ENCODE measurements around the gene BRSK1. TPM values are rescaled to one million over a fixed set of nuclear protein-coding genes. Genes with fewer than 3 reads are reported as not detected.
A peak's percentile ranks its signal among the peaks of the same experiment; 100 is the strongest.

Gene BRSK1
- total RNA-seq = 1 to 10 TPM; 6.7 to 8.4 TPM

DNA sequence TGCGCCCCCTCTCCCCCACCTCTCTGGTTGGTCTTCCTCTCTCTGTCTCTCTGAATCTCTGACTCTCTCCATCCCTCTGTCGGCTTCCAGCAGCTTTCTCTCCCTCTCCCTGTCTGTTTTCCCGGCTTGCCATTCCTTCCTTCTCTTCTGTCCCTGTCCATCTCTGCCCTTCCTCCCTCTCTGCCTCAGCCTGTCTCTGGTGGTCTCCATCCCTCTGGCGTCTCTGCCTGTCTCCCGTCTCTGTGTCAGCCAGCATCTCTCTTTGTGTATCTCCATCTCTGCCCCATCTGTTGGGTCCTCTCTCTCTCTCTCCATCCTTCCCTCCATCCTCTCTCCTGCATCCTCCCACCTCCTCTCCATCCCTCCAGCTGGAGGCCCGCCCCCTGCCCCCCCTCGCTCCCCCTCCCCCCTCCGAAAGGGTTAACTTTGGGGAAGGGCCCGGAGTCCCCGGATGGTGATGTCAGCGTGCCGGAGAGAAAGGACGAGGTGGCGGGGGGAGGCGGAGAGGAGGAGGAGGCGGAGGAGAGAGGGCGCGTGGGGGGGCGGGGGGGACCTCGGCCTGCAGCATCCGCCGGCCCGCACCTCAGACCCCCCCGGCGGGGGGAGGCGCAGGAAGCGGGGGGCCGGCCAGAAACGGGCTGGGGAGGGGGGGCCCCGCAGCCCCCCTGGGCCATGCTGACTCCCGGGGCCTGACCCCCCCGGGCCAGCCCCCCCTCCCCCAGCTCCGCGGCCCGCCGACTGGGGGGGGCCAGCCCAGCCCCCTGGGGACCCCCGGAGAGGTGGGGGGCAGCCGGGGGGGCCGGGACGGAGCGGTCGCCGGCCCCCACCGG lies at the start of gene BRSK1:
Gene BRSK1, plus strand, starts transcription at position 450 of the 830 bp plus-strand sequence. CDS start 446 bp downstream, outside the sequence.
- H3K27ac Mint-ChIP-seq = peak within 1 kb of the TSS; percentile 75 to 92

DNA sequence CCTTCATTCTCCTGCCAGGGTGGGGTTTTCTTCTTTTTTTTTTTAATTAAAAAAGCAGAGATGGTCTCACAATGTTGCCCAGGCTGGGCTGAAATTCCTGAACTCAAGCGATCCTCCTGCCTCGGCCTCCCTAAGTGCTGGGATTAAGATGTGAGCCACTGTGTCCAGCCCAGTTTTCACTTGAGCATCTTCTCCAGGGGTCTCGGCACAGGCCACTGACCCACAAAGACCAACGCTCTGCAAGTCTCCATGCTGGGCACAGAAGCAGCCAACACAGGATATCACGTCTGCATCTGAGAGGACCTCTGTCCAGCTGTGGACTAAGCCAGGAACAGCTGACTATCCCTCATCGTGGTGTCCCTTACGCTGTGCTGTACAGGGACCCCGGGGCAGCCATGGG lies 45.8 kb upstream of the BRSK1 start:
- no peak overlapping the region for H3K27ac Mint-ChIP-seq
- H3K9me3 Mint-ChIP-seq = no peaks in the 10 kb centered on the region
- DNase-seq (ENCODE audit: low spot score in 2 of 2) (no peak), ATAC-seq (no peak)
- peaks cover 24% of the 10 kb centered on the region in 2 donors for H3K36me3 Mint-ChIP-seq

More for the DNA sequence above, at the start of gene BRSK1:
- Mint-ChIP-seq H3K9me3 (no peaks in the 10 kb centered on the region), H3K36me3 (peaks cover 5 to 6% of the 10 kb centered on the region in 2 donors)
- peak in 1 of 2 donors; percentile 40 for DNase-seq (ENCODE audit: low spot score in 2 of 2)
- no peak for ATAC-seq

DNA sequence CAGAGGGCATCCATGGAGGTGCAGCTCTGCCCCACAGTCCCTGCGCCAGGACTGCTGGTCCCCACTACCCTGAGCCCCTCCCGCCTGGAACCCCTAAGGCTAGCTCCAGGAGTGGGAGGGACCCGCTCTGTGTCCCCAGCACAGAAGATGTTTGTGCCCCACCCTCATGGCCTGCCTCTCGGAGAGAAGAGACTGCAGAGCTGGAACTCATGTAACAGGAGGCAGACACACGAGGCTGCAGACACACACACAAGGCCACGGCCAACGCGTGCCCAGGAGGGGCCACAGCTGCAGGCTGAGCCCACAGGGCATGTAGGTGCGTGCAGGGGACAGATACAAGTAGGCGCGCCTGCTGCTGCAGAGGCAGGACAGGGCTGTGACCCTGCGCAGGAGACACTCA lies 44.8 kb upstream of the BRSK1 start:
- no peak for DNase-seq (ENCODE audit: low spot score in 2 of 2)
- Mint-ChIP-seq H3K36me3 (peaks cover 24 to 25% of the 10 kb centered on the region in 2 donors), H3K27ac (no peak overlapping the region), H3K9me3 (no peaks in the 10 kb centered on the region)
- no peak for ATAC-seq

DNA sequence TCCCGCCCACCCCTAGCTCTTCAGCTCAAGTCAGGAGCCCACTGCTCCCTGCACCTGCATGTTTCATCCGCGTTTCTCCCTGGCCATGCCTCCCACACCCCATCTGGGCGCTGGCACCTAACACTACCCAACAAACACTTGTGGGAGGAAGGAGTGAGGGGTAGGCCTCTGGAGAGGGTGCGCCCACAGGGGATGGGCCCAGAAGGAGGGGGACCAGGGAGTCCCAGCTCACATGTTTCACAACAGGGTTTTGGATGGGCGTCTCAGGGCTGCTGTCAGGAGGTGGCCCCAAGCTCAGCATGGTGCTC lies 43.1 kb upstream of the BRSK1 start:
- DNase-seq (ENCODE audit: low spot score in 2 of 2) (no peak), ATAC-seq (no peak)
- Mint-ChIP-seq H3K27ac (no peak overlapping the region), H3K9me3 (no peaks in the 10 kb centered on the region), H3K36me3 (peaks cover 15 to 25% of the 10 kb centered on the region in 2 donors)

DNA sequence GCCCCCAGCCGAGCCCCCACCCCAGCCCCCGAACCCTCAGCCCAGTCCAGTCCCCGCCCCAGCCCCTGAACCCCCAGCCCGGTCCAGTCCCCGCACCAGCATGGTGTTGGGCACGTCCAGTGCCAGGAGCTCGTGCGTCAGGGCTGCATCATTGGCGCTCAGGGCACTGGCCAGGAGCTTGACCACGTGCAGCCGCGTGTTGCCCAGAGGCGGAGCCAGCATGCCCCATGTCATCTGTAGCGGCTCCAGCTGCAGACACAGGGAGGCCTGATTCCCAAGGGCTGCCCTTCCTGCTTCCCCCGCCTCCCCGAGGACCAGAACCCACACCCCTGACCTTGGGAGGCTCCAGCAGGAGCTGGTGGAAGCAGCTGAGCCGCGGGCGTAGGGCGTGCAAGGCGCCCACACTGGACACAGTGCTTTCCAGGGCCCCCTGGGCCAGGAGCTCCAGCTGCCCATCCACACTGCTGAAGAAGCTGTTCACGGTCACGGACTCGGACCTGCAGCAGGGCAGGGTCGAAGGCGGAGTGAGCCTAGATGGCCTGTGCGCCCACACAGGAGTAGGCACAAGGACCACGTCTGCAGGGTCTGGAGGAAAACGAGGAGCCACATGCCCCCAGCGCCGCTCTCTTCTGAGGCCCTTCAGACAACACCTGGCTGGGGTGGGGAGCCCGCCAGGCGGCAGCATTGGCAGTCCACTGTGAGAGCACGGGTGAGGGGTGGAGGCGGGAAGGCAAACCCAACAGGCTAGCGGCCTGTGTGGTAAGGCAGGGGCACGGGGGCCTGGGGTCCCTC lies 42.5 kb upstream of the BRSK1 start:
- H3K27ac Mint-ChIP-seq = no peak overlapping the region
- ATAC-seq = no peak
- H3K36me3 Mint-ChIP-seq = peaks cover 15 to 21% of the 10 kb centered on the region in 2 donors
- DNase-seq (ENCODE audit: low spot score in 2 of 2) = no peak
- H3K9me3 Mint-ChIP-seq = no peaks in the 10 kb centered on the region

DNA sequence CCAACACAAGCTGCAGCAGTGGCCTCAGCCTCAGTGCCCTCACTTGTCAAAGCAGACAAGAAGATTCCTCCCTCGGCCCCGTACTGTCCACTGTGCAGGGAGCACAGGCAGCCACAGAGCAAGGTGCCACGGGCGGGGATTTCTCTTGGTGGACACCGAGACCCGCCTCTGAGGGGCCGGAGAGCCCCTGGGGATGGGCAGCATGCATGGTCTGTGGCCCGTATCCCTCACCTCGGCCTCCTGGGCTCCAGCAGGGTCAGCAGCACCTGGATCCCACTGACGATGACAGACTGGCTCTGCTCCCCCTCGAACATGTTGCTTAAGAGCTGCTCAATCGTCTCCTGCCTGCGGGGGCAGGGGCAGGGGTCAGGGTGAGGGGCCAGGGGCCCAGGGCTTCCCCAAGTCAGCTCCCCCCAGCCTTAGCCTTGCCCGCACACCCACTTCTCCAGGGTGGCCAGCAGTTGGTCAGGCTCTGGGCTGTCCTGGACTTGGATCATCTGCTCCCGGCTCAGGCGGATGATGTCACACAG lies 41.8 kb upstream of the BRSK1 start:
- ATAC-seq (no peak), DNase-seq (ENCODE audit: low spot score in 2 of 2) (no peak)
- Mint-ChIP-seq H3K9me3 (no peaks in the 10 kb centered on the region), H3K36me3 (peaks cover 10 to 14% of the 10 kb centered on the region in 2 donors), H3K27ac (peak overlapping the region in 1 of 2 donors; percentile 48)

DNA sequence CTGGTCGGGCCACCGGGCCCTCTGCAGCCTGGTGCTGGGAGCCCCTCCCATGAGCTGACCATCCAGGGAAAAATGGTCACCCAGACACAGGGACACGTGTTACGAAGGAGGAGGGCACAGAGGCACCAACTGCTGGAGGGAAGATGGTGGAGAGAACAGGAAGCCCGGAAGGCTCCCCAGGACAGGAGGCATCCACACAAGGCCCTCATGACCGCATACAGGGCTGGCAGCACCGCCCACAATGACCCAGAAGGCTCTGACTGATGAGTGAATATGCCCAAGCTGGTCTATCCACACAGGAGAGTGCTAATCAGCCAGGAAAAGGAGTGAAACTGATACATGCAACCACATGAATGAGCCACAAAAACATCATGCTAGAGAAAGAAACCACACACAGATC lies 41.3 kb upstream of the BRSK1 start:
- H3K27ac Mint-ChIP-seq = peak overlapping the region in 1 of 2 donors; percentile 48
- peak in 1 of 2 donors; percentile 70 for ATAC-seq
- H3K9me3 Mint-ChIP-seq = no peaks in the 10 kb centered on the region
- no peak for DNase-seq (ENCODE audit: low spot score in 2 of 2)
- peaks cover 9 to 10% of the 10 kb centered on the region in 2 donors for H3K36me3 Mint-ChIP-seq

DNA sequence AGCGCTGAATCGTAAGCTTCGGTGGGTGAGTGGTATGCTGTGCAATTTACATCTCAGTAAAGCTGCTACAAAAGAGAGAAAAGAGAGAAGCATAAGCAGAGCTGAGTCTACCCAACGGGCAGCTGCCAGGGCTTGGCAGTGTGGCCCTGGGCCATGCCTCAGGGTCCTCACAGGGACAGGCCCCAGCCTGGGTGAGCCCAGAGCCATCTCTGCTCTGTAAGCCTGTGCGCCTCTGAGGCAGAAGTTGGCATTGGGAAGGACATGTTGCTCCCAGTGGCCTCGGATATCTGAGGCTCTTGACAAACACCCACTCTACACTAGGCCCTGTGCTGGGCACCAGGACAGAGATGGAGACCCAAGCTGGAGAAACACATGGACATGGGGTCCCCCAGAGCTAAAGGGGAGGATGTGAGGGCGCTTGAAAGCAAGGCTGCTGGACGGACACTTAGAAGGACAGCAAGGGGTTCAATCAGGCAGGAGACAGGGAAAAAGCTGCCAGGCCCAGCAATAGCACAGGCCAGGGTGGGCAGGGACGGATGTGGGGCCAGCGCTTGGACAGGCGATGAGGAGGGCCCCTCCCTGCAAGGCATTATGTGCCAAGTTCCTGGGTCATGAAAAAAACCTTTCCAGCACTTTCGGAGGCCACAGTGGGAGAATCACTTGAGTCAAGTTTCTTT lies 39.7 kb upstream of the BRSK1 start:
- Mint-ChIP-seq H3K9me3 (no peaks in the 10 kb centered on the region), H3K36me3 (peaks cover 7 to 10% of the 10 kb centered on the region in 2 donors), H3K27ac (peak overlapping the region; percentile 44 to 82)
- DNase-seq (ENCODE audit: low spot score in 2 of 2) (no peak), ATAC-seq (no peak)

DNA sequence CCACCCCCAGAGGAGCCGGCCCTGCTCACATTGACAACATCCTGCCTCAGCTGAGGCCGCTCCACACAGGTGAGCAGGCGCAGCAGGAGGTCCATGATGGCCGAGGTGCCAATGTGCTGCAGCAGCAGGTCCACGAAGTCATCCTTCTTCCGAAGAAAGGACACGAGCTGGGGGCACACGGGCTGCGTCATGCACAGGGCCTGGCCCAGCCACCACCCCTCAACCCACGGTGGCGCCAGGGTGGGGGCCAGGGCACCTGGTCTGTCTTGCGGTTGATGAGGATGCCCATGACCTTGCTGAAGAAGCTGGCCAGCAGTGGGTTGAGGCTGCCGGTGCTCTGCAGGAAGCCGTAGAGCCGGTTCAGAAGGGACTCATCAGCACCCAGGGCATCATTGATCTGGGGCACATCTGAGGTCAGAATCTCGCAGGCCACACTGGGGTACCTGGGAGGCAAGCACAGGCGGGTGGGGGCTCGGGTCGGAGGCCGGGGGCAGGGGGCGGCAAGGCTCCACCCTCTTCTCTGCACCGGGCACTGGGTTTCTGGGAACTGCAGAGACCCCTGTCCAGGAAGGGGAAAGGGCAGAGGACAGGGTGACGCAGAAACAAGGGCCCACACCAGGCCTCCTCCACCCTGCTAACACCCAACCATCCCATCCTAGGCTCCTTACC lies 38.4 kb upstream of the BRSK1 start:
- no peaks in the 10 kb centered on the region for H3K9me3 Mint-ChIP-seq
- no peak overlapping the region for H3K27ac Mint-ChIP-seq
- ATAC-seq (no peak), DNase-seq (ENCODE audit: low spot score in 2 of 2) (no peak)
- H3K36me3 Mint-ChIP-seq = peaks cover 7 to 10% of the 10 kb centered on the region in 2 donors

DNA sequence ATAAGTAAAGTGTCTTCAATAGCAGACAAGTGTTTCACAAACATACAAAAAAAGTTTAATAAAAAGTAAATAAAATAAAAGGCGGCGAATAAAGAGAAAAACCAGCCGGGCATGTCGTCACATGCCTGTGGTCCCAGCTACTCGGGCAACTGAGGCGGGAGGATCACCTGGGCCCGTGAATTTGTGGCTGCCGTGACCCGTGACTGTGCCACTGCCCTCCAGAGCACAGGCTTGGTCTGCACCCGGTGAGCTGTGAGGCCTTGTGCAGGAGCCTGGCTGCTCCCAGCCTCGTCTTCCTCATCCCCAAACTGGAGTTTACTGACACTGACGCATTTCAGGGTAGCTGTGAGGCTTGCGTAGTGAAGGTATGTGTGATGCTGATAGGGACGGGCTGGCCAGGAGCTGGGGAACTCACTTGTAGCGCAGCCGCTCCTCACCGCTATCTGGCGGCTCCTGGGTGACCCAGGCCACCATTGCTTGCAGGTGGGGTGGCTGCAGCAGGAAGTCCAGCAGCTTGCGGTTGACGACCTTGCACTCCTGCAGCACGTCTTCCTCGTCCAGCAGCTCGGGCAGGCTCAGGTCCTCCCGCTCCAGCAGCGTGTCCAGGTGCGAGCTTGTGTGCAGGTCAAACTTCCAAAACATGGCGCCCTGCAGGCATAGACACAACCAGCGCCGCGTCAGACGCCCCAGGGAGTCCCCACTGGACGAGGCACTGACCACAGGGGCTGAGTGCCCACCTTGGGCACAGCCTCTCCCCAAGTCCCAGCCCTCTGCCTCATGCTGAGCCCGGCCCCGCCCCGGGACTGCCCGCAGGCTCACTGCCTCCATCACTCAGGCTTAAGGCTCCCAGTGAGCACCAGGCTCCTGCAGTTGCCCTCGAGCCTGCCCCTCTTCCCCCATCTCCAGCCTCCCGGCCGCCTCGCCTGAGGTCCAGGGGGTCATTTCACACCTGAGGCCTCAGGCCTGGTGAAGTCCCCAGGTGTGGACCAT lies 37.0 kb upstream of the BRSK1 start:
- Mint-ChIP-seq H3K36me3 (peaks cover 10 to 17% of the 10 kb centered on the region in 2 donors), H3K9me3 (no peaks in the 10 kb centered on the region), H3K27ac (no peak overlapping the region)
- ATAC-seq (no peak), DNase-seq (ENCODE audit: low spot score in 2 of 2) (peak in 1 of 2 donors; percentile 53)

DNA sequence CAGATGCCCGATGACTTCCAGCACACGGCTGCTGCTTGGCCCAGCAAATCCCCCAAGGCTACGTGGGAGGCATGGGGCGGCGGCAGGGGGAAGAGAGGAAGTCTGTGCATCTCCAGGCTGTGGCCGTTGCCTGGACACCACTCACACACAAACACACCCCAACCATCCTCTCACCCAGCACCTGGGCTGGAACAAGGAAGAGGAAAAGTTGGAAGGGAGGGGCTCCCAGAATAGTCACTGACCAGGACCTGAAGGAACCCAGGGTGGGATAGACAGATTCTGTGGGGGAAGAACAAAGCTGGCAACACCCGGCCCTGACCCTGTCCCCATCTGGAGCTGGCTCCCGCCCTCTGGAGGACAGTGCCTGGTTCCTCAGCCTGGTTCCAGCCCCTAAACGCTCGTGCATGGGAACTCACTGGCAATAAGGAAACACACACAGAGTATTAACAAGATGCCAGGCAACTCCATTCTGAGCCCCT lies 36.1 kb upstream of the BRSK1 start:
- H3K9me3 Mint-ChIP-seq = no peaks in the 10 kb centered on the region
- H3K27ac Mint-ChIP-seq = peak overlapping the region in 1 of 2 donors; percentile 47
- no peak for ATAC-seq
- DNase-seq (ENCODE audit: low spot score in 2 of 2) = no peak
- peaks cover 8 to 17% of the 10 kb centered on the region in 2 donors for H3K36me3 Mint-ChIP-seq

DNA sequence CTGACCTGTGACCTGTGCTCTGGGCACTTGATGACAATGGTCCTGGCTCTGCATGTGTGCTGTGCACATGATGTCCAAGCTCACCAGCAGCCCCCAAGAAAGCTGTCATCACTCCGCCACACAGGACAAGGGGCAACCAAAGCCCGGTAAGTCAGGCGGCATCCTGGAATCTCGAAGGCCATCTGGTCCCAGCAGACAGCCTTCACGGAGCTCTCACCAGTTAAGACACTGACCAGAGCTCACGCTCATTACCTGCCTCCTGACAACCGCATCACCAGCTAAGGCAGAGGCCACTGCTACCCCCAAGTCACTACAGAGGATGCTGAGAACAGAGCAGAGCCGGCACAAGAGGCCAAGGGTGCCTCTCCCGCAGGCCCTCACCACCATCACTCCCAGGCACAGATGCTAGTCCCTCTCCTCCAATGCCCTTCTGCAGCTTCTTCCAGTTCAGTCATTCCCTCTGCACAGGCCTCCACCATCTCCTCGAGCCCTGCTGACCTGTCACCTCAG lies 35.6 kb upstream of the BRSK1 start:
- peaks cover 5 to 14% of the 10 kb centered on the region in 2 donors for H3K36me3 Mint-ChIP-seq
- no peak for DNase-seq (ENCODE audit: low spot score in 2 of 2)
- ATAC-seq = no peak
- no peaks in the 10 kb centered on the region for H3K9me3 Mint-ChIP-seq
- peak overlapping the region; percentile 47 to 61 for H3K27ac Mint-ChIP-seq

DNA sequence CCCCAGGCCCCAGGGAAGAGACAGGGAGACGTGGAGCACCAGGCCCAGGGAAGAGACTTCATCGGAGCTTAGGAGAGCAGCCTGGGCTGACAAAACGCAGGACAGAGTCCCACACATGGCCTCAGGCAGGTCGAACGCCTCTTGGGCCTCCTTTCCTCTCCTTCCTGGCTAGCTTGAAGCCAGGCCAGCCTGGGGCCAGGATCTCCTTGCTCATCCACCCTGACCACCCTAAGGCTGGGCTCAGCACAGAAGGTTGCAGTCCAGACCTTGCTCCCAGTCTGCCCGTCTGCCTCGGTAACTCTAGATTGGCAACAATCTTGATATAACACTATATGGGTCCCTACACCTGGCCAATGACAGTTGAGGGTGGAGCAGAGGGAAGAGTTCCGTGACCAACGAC lies 35.1 kb upstream of the BRSK1 start:
- H3K9me3 Mint-ChIP-seq = no peaks in the 10 kb centered on the region
- no peak for DNase-seq (ENCODE audit: low spot score in 2 of 2)
- H3K27ac Mint-ChIP-seq = peak overlapping the region; percentile 47 to 89
- ATAC-seq = no peak
- H3K36me3 Mint-ChIP-seq = peaks cover 5 to 19% of the 10 kb centered on the region in 2 donors

DNA sequence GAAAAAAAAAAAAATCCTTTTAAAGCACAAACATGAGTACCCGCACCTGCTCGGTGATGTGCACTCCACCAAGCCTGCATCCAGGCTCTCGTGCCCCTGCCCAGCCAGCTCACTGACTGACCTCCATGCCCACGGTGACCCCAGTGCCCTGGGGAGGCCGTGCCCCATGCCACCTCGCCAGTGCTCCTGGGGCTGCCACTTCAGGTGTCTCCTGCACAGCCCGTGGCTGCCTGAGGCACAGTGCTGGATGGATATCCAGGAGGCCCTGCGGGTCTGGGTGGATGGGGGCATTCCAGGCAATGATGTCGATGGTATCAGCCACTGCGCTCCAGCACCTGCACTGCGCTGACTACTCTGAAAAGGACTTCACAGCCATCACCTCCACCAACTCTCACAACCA lies 34.0 kb upstream of the BRSK1 start:
- DNase-seq (ENCODE audit: low spot score in 2 of 2) (no peak), ATAC-seq (no peak)
- Mint-ChIP-seq H3K27ac (no peak overlapping the region), H3K36me3 (peaks cover 11 to 30% of the 10 kb centered on the region in 2 donors), H3K9me3 (no peaks in the 10 kb centered on the region)

Data from activated naive CD4-positive, alpha-beta T cell treated with anti-CD3 and anti-CD28 coated beads, Interleukin-2, amount 50 U/mL, for 72 hours (primary cell).